Measurements from ENCODE around the gene DELE1.
A peak's percentile ranks its signal among the peaks of the same experiment; 100 is the strongest.

GRCh38 chr5:141960449-141961323, 37.0 kb downstream of the DELE1 start:
- no peak for TF ChIP-seq TAF1 (IDR thresholded peaks at IDR 0.05; ENCODE audit: borderline replicate concordance, insufficient read depth, low read length)
- TF ChIP-seq POLR2AphosphoS5 (IDR thresholded peaks at IDR 0.05; ENCODE audit: low read depth, low read length): no peak
- no peak for TF ChIP-seq SIN3A (IDR thresholded peaks at IDR 0.05; ENCODE audit: borderline replicate concordance, insufficient read depth, low read length)
- TF ChIP-seq REST (IDR thresholded peaks at IDR 0.05; ENCODE audit: insufficient read depth in 1 of 2, low read depth in 2 of 2, low read length in 2 of 2): 0 out of 4 replicates have a peak, but pooled peaks of 1 of the 2 experiments have one; percentile 17
- peak; percentile 25 for TF ChIP-seq FOXP2 (optimal IDR thresholded peaks at IDR 0.05; ENCODE audit: borderline replicate concordance, extremely low read depth, extremely low read length, insufficient read depth)

Measured in PFSK-1 (cell line).